Lower leg skin (tissue), 4 donors: Measurements from ENCODE around the gene ROBO1. TPM values are rescaled to one million over a fixed set of nuclear protein-coding genes. Genes with fewer than 3 reads are reported as not detected.

Experiments
- DNase-seq, 2 donors: peaks; one replicate each; pipeline ENCODE4 v3.0.0-alpha.2; 2019; ENCODE audit warnings: low spot score in 2 of 2
- H3K4me3 ChIP-seq: fragments of 200-600 bp; sonication (generic); 2 replicates; pipeline ENCODE4 v1.5.1; 2017; ENCODE audit warnings: mild to moderate bottlenecking, low read depth; ENCODE audit not compliant: poor library complexity, severe bottlenecking
- CTCF ChIP-seq, 3 donors: fragments of 450-650 bp; IDR thresholded peaks; one replicate each; pipeline ENCODE4 v1.5.1; 2016; ENCODE audit warnings: antibody characterized with exemption in 3 of 3, mild to moderate bottlenecking in 3 of 3, moderate library complexity in 2 of 3
- POLR2A ChIP-seq, 2 donors: fragments of 450-650 bp; IDR thresholded peaks; one replicate each; pipeline ENCODE4 v1.6.1; 2016 to 2017; ENCODE audit warnings: antibody characterized with exemption in 2 of 2, mild to moderate bottlenecking in 1 of 2, moderate library complexity in 1 of 2
- WGBS, 2 donors: methylation state at CpG; one replicate each; pipeline ENCODE4 v1.1.5; 2018; 5-methylcytosine and 5-hydroxymethylcytosine counted together
- intact Hi-C: fragments of 100-400 bp; cut with DNase I; formaldehyde crosslinking; loops from one replicate; pipeline ENCODE4 v1.15.0; 2023; ENCODE audit warnings: low total_unique reads
- total RNA-seq, 4 donors: library from RNA; depleted of rRNA; stranded (reverse); fragments of >200 nt; gene quantifications; one replicate each; pipeline ENCODE4 v1.1.0, GENCODE V29; 2016

Gene ROBO1
- total RNA-seq, 4 donors from 2014 or later, result 26.3 to 60.0 (median 51.0) TPM

- intact Hi-C loops, result no loop called here
- no peak for TF ChIP-seq POLR2A (IDR thresholded peaks at IDR 0.05)
- no peak for TF ChIP-seq CTCF (IDR thresholded peaks at IDR 0.05)
- H3K4me3 ChIP-seq, result no peak overlapping the region
- 70 to 77% methylated on average over 4 of the region's 4 CpGs for WGBS, 2 donors
- no peak for DNase-seq
Observed at GRCh38 chr3:79215286-79215685, 552.5 kb downstream of the ROBO1 start.

- H3K4me3 ChIP-seq, result no peak overlapping the region
- TF ChIP-seq CTCF (IDR thresholded peaks at IDR 0.05) (no peak), POLR2A (IDR thresholded peaks at IDR 0.05) (no peak)
- intact Hi-C loops, result no loop called here
- WGBS, 2 donors, result 40 to 50% methylated on average over 12 of the region's 12 CpGs
- DNase-seq, result no peak
Observed at GRCh38 chr3:79211586-79212359, 556.0 kb downstream of the ROBO1 start.

- intact Hi-C loops, result no loop called here
- 93% methylated on average over 3 of the region's 3 CpGs for WGBS, 2 donors
- no peak for DNase-seq
- TF ChIP-seq CTCF (IDR thresholded peaks at IDR 0.05) (no peak), POLR2A (IDR thresholded peaks at IDR 0.05) (no peak)
- H3K4me3 ChIP-seq, result no peak overlapping the region
Observed at GRCh38 chr3:79204351-79204750, 563.4 kb downstream of the ROBO1 start.

- DNase-seq, result no peak
- H3K4me3 ChIP-seq, result no peak overlapping the region
- intact Hi-C loops, result no loop called here
- TF ChIP-seq POLR2A (IDR thresholded peaks at IDR 0.05), result no peak
- no peak for TF ChIP-seq CTCF (IDR thresholded peaks at IDR 0.05)
- WGBS, 2 donors, result 8 to 19% methylated on average over 3 of the region's 3 CpGs
Observed at GRCh38 chr3:79203144-79203519, 564.7 kb downstream of the ROBO1 start.

- DNase-seq, result no peak
- WGBS, 2 donors, result 65 to 66% methylated on average over 5 of the region's 5 CpGs
- no peak overlapping the region for H3K4me3 ChIP-seq
- intact Hi-C loops, result no loop called here
- TF ChIP-seq CTCF (IDR thresholded peaks at IDR 0.05) (no peak), POLR2A (IDR thresholded peaks at IDR 0.05) (no peak)
Observed at GRCh38 chr3:79202471-79203143, 565.2 kb downstream of the ROBO1 start.
